ENCODE data around the gene TBC1D16.

Gene TBC1D16

GRCh38 chr17:79927688-79928501 lies 107.8 kb downstream of the TBC1D16 start:
- DNase-seq (ENCODE audit: low read depth), result no peak

- DNase-seq (ENCODE audit: low read depth), result no peak
These were observed 108.5 kb downstream of the TBC1D16 start for GRCh38 chr17:79927136-79927661.

- no peak for DNase-seq (ENCODE audit: low read depth)
These were observed 109.0 kb downstream of the TBC1D16 start for GRCh38 chr17:79926605-79927135.

GRCh38 chr17:79926142-79926604 lies 109.5 kb downstream of the TBC1D16 start:
- no peak for DNase-seq (ENCODE audit: low read depth)

- DNase-seq (ENCODE audit: low read depth), result no peak
These were observed 110.3 kb downstream of the TBC1D16 start for GRCh38 chr17:79925242-79925957.

- no peak for DNase-seq (ENCODE audit: low read depth)
These were observed 111.1 kb downstream of the TBC1D16 start for GRCh38 chr17:79924639-79924976.

GRCh38 chr17:79923974-79924638 lies 111.6 kb downstream of the TBC1D16 start:
- no peak for DNase-seq (ENCODE audit: low read depth)

GRCh38 chr17:79922798-79923197 lies 112.9 kb downstream of the TBC1D16 start:
- DNase-seq (ENCODE audit: low read depth), result no peak

- no peak for DNase-seq (ENCODE audit: low read depth)
These were observed 113.5 kb downstream of the TBC1D16 start for GRCh38 chr17:79922116-79922601.

GRCh38 chr17:79921411-79922115 lies 114.1 kb downstream of the TBC1D16 start:
- no peak for DNase-seq (ENCODE audit: low read depth)

GRCh38 chr17:79920751-79921410 lies 114.8 kb downstream of the TBC1D16 start:
- no peak for DNase-seq (ENCODE audit: low read depth)

- no peak for DNase-seq (ENCODE audit: low read depth)
These were observed 115.6 kb downstream of the TBC1D16 start for GRCh38 chr17:79919862-79920720.

GRCh38 chr17:79919164-79919585 lies 116.5 kb downstream of the TBC1D16 start:
- DNase-seq (ENCODE audit: low read depth), result no peak

- DNase-seq (ENCODE audit: low read depth), result no peak
These were observed 117.0 kb downstream of the TBC1D16 start for GRCh38 chr17:79918581-79919163.

- DNase-seq (ENCODE audit: low read depth), result no peak
These were observed 117.7 kb downstream of the TBC1D16 start for GRCh38 chr17:79917902-79918484.

GRCh38 chr17:79916991-79917901 lies 118.4 kb downstream of the TBC1D16 start:
- no peak for DNase-seq (ENCODE audit: low read depth)

GRCh38 chr17:79916506-79916905 lies 119.2 kb downstream of the TBC1D16 start:
- DNase-seq (ENCODE audit: low read depth), result no peak

- DNase-seq (ENCODE audit: low read depth), result no peak
These were observed 119.7 kb downstream of the TBC1D16 start for GRCh38 chr17:79915850-79916430.

Measured in non-pigmented ciliary epithelial cell (primary cell).